Right atrium auricular region (tissue), 2 donors: ENCODE data around the gene HAP1. TPM values are rescaled to one million over a fixed set of nuclear protein-coding genes. Genes with fewer than 3 reads are reported as not detected.

Experiments used
- DNase-seq: peaks from one replicate; pipeline ENCODE4 v3.0.0-alpha.2; 2019; ENCODE audit warnings: low spot score
- H3K27ac ChIP-seq, 2 donors: fragments of 200-600 bp; sonication (generic); 1 replicate in 1 of 2; 2 replicates in 1 of 2; pipeline ENCODE4 v1.5.1; 2016 to 2019
- H3K27me3 ChIP-seq, 2 donors: fragments of 200-600 bp; sonication (generic); one replicate each; pipeline versions ENCODE4 v1.5.1 to v1.6.0; 2017 to 2019
- H3K36me3 ChIP-seq: fragments of 200-600 bp; sonication (generic); one replicate; pipeline ENCODE4 v1.5.1; 2016
- H3K4me1 ChIP-seq, 2 donors: fragments of 200-600 bp; sonication (generic); one replicate each; pipeline versions ENCODE4 v1.5.1 to v1.6.0; 2017 to 2019
- H3K4me3 ChIP-seq, 2 donors: fragments of 200-600 bp; sonication (generic); 1 replicate in 1 of 2; 2 replicates in 1 of 2; pipeline ENCODE4 v1.5.1; 2017 to 2019; ENCODE audit warnings: mild to moderate bottlenecking in 1 of 2, moderate library complexity in 1 of 2
- H3K9me3 ChIP-seq, 2 donors: fragments of 200-600 bp; sonication (generic); one replicate each; pipeline ENCODE4 v1.5.1; 2019
- total RNA-seq, 2 donors: library from RNA; depleted of rRNA; stranded (reverse); fragments of >200 nt; gene quantifications; one replicate each; pipeline ENCODE4 v1.1.0, GENCODE V29; 2016
- TF ChIP-seq, protein P1 (sequence below), 2 donors: fragments of 200-600 bp; sonication (generic); IDR thresholded peaks; one replicate each; pipeline ENCODE4 v1.5.1; 2019; ENCODE audit warnings: antibody characterized with exemption in 2 of 2

HAP1 gene
- total RNA-seq, 2 donors from 2014 or later: 0.08 TPM; not detected in 1

DNA sequence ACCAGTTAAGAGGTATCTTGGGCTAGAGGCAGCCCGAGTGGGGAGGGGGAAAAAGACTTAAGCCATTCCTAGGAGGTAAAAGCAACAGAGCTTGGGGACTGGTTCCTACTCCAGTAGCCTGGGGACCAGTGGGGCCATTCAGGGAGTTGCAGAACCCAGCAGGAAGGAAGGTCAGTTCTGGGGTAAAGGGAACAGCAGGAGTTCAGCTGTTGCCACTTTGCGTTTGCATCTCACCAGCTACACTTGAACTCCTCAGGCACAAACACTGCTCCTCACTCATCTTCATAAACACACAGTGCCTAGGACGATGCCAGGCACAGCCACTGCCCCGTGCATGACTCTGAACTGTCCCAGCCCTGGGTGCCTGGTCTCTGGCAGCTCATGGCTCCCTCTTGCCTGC is 4.0 kb downstream of the HAP1 start:
- TF ChIP-seq, protein P1, sequence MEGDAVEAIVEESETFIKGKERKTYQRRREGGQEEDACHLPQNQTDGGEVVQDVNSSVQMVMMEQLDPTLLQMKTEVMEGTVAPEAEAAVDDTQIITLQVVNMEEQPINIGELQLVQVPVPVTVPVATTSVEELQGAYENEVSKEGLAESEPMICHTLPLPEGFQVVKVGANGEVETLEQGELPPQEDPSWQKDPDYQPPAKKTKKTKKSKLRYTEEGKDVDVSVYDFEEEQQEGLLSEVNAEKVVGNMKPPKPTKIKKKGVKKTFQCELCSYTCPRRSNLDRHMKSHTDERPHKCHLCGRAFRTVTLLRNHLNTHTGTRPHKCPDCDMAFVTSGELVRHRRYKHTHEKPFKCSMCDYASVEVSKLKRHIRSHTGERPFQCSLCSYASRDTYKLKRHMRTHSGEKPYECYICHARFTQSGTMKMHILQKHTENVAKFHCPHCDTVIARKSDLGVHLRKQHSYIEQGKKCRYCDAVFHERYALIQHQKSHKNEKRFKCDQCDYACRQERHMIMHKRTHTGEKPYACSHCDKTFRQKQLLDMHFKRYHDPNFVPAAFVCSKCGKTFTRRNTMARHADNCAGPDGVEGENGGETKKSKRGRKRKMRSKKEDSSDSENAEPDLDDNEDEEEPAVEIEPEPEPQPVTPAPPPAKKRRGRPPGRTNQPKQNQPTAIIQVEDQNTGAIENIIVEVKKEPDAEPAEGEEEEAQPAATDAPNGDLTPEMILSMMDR (IDR thresholded peaks at IDR 0.05): no peak
- H3K4me3 ChIP-seq: no peak overlapping the region
- no peak overlapping the region for H3K27ac ChIP-seq
- peaks cover 0 to 20% of the 10 kb centered on the region in 2 donors for H3K4me1 ChIP-seq
- no peaks in the 10 kb centered on the region for H3K36me3 ChIP-seq
- DNase-seq: no peak
- peaks cover 9 to 14% of the 10 kb centered on the region in 2 donors for H3K27me3 ChIP-seq
- H3K9me3 ChIP-seq: no peaks in the 10 kb centered on the region

DNA sequence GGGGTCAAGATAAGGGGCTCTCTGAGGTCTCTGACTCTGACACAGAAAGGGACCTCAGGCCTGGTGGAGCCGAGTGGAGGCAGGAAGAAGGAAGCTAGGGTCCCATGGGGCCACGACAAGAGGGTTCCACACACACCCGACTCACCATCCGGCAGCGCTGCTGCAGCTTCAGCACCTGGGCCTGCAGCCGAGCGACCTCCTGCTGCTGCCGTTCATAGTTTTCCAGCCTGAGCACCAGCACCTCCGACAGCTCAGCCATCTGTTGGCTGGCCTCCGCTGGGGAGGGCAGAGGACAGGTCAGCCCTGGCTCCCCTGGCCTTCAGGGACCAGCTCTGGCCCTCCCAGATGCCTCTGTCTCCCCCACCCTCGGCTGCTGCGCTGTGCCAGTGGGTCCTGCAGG is 6.4 kb downstream of the HAP1 start:
- H3K27ac ChIP-seq: no peak overlapping the region
- no peaks in the 10 kb centered on the region for H3K4me1 ChIP-seq
- no peak overlapping the region for H3K4me3 ChIP-seq
- DNase-seq: no peak
- TF ChIP-seq, protein P1 (IDR thresholded peaks at IDR 0.05): no peak
- no peaks in the 10 kb centered on the region for H3K36me3 ChIP-seq
- no peaks in the 10 kb centered on the region for H3K27me3 ChIP-seq
- no peaks in the 10 kb centered on the region for H3K9me3 ChIP-seq

DNA sequence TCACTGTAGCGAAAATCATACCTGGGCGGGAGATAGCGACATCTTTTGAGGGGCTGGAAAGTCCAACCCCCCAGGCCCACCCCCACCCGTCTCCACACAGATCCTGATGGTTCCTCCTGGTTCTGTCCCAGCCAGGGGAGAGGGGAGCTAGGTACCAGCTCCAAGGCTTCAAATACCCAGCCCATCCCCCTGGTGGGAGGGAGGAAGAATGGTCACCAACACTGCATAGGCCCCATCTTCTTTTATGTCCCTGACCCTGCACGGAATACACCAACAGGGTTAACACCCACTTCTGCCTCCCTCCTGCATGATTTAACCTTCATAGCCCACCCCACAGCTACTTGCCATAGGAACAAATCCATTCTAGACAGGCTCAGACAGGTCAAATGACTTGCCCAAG is 9.3 kb downstream of the HAP1 start:
- Histone ChIP-seq H3K27me3 (no peaks in the 10 kb centered on the region), H3K4me1 (no peaks in the 10 kb centered on the region)
- TF ChIP-seq, protein P1 (IDR thresholded peaks at IDR 0.05): no peak

DNA sequence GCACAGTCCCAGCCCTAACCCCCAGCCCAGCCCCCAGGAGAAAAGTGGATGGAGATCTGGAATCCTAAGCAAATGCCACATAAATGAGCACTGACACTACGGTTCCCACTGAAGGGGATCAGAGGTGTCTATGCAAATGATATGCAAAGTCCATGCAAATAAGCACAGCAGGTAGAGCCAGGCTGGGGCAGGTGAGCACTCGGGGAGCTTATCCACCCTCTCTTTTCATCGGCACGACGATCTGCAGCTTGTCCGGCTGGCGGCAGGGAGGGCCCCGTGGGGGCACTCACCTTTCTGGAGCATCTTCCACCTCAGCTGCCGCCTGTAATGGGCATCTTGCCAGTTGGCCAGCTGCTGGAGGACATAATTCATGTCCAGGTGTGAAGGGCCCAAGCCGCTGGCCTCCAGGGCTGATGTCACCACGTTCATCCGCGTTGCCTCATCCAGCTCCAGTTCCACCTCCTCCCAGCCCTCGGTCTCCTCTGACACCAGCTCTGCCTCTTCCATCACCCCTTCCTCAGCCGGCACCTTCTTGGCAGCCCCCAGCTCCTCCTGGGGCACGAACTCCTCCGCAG is 9.9 kb downstream of the HAP1 start:
- TF ChIP-seq, protein P1 (IDR thresholded peaks at IDR 0.05): no peak
- Histone ChIP-seq H3K27ac (no peak overlapping the region), H3K4me3 (no peak overlapping the region), H3K9me3 (no peaks in the 10 kb centered on the region), H3K36me3 (no peaks in the 10 kb centered on the region), H3K4me1 (no peaks in the 10 kb centered on the region), H3K27me3 (no peaks in the 10 kb centered on the region)
- no peak for DNase-seq

More for the DNA sequence above, 9.3 kb downstream of the HAP1 start:
- no peak overlapping the region for H3K4me3 ChIP-seq
- H3K9me3 ChIP-seq: no peaks in the 10 kb centered on the region
- no peaks in the 10 kb centered on the region for H3K36me3 ChIP-seq
- H3K27ac ChIP-seq: no peak overlapping the region
- no peak for DNase-seq

DNA sequence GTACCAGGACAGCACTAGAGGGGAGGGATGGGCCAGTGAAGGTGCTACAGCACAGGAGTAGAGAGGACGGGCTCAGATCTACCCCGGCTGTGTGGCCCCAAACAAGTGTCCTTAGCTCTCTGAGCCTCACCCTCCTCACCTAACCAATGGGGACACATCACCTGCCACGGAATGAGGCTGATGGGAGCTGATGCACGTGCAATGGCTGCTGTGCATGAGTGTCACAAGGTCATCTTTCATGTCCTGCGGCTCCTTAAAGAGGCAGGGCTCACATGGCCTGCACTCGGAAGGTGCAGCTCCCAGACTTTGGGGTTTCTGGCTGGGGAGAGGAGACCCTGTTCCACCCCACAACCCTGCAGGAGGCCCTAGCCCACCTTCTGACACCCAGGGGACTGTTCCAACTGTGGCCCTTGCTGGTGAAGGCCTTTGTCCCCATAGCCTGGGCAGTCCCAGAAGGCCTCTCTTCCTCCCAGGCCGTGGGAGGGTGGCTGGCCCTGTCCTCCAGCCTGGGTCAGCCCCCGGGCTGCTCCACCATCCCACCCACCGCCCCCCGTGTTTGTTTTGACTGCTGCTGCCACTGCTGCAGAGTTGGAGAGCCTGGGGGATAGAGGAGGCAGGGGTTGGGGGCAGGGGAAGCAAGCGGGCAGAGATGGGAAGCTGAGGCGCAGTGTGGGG is 10.5 kb downstream of the HAP1 start:
- H3K27me3 ChIP-seq: no peaks in the 10 kb centered on the region
- H3K4me1 ChIP-seq: no peaks in the 10 kb centered on the region
- no peaks in the 10 kb centered on the region for H3K36me3 ChIP-seq
- TF ChIP-seq, protein P1 (IDR thresholded peaks at IDR 0.05): no peak
- no peak overlapping the region for H3K4me3 ChIP-seq
- DNase-seq: no peak
- H3K9me3 ChIP-seq: no peaks in the 10 kb centered on the region
- no peak overlapping the region for H3K27ac ChIP-seq
